Activated CD8-positive, alpha-beta T cell treated with anti-CD3 and anti-CD28 coated beads for 36 hours (primary cell): ENCODE measurements around the gene STUM. TPM values are rescaled to one million over a fixed set of nuclear protein-coding genes. Genes with fewer than 3 reads are reported as not detected.

ENCODE experiments used
- ATAC-seq: fragments of 200-7000 bp; cut with Tn5 transposase; one replicate; pipeline ENCODE4 v1.10.0; 2021; ENCODE audit warnings: mild to moderate bottlenecking, moderate library complexity
- CTCF ChIA-PET: fragments of 350-600 bp; sonication (Branson Sonifier 250); formaldehyde crosslinking; loops from one replicate; lab custom pipeline; 2021; ENCODE audit warnings: antibody characterized with exemption; lab: Charles Lee
- POLR2A ChIA-PET: fragments of 350-600 bp; sonication (Branson Sonifier 250); formaldehyde crosslinking; loops from one replicate; lab custom pipeline; 2021; ENCODE audit warnings: antibody characterized with exemption; lab: Charles Lee
- DNase-seq: peaks from one replicate; pipeline ENCODE4 v3.0.0-alpha.2; 2020
- H3K27ac Mint-ChIP-seq: one replicate; pipeline ENCODE4 v1.8.0; 2021; ENCODE audit warnings: mild to moderate bottlenecking, mixed read lengths
- H3K27me3 Mint-ChIP-seq: one replicate; pipeline ENCODE4 v1.8.0; 2021; ENCODE audit warnings: mixed read lengths
- H3K36me3 Mint-ChIP-seq: one replicate; pipeline ENCODE4 v1.8.0; 2021; ENCODE audit warnings: low read depth, mixed read lengths
- H3K4me1 Mint-ChIP-seq: one replicate; pipeline ENCODE4 v1.8.0; 2021; ENCODE audit warnings: low read depth, mixed read lengths
- H3K4me3 Mint-ChIP-seq: one replicate; pipeline ENCODE4 v1.8.0; 2021; ENCODE audit warnings: mild to moderate bottlenecking, moderate library complexity, mixed read lengths
- H3K9me3 Mint-ChIP-seq: one replicate; pipeline ENCODE4 v1.8.0; 2021; ENCODE audit warnings: mixed read lengths
- intact Hi-C: fragments of 100-400 bp; cut with micrococcal nuclease; formaldehyde crosslinking; loops from one replicate; pipeline ENCODE4 v1.10.0; 2022
- total RNA-seq, 2 experiments: library from RNA; stranded (reverse); gene quantifications; one replicate each; pipeline ENCODE4 v1.2.3, GENCODE V29; 2021
- TF ChIP-seq, protein P1 (sequence below): fragments of 200-600 bp; IDR thresholded peaks from one replicate; pipeline ENCODE4 v1.8.0; 2022; ENCODE audit warnings: antibody characterized with exemption, mild to moderate bottlenecking

STUM gene
- total RNA-seq, 2 experiments from 2014 or later: not detected

DNA sequence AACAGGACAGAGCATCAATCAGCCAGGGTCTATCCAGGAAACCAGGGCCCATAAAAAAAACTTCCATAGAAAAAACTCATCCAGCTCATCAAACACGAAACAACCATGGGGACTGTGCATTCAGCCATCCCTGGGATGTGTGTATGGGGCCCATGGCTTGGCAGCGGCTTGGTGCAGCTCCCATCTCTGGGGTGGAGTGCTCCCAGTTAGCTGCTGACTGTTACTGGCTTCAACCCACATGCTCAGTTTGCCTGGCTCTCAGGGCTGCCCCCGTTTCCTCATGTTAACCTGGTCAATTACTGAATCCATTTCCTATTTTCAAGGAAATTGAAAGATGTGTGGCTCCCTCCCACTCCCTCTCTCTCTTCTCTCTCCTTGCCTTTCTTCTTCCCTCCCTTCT lies 37.3 kb upstream of the STUM start:
- Mint-ChIP-seq H3K4me1 (no peaks in the 10 kb centered on the region), H3K9me3 (no peaks in the 10 kb centered on the region), H3K4me3 (no peak overlapping the region), H3K36me3 (no peaks in the 10 kb centered on the region), H3K27ac (no peak overlapping the region), H3K27me3 (peaks cover 8% of the 10 kb centered on the region)
- ATAC-seq: no peak
- ChIA-PET CTCF (interaction anchor here (1.3 kb wide), 1 partner anchor 10 kb away, joined by 3 read pairs; no protein-coding TSS in a partner anchor), POLR2A (no interaction called here)
- no peak for DNase-seq
- intact Hi-C loops: no loop called here
- TF ChIP-seq, protein P1, sequence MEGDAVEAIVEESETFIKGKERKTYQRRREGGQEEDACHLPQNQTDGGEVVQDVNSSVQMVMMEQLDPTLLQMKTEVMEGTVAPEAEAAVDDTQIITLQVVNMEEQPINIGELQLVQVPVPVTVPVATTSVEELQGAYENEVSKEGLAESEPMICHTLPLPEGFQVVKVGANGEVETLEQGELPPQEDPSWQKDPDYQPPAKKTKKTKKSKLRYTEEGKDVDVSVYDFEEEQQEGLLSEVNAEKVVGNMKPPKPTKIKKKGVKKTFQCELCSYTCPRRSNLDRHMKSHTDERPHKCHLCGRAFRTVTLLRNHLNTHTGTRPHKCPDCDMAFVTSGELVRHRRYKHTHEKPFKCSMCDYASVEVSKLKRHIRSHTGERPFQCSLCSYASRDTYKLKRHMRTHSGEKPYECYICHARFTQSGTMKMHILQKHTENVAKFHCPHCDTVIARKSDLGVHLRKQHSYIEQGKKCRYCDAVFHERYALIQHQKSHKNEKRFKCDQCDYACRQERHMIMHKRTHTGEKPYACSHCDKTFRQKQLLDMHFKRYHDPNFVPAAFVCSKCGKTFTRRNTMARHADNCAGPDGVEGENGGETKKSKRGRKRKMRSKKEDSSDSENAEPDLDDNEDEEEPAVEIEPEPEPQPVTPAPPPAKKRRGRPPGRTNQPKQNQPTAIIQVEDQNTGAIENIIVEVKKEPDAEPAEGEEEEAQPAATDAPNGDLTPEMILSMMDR: no peak

DNA sequence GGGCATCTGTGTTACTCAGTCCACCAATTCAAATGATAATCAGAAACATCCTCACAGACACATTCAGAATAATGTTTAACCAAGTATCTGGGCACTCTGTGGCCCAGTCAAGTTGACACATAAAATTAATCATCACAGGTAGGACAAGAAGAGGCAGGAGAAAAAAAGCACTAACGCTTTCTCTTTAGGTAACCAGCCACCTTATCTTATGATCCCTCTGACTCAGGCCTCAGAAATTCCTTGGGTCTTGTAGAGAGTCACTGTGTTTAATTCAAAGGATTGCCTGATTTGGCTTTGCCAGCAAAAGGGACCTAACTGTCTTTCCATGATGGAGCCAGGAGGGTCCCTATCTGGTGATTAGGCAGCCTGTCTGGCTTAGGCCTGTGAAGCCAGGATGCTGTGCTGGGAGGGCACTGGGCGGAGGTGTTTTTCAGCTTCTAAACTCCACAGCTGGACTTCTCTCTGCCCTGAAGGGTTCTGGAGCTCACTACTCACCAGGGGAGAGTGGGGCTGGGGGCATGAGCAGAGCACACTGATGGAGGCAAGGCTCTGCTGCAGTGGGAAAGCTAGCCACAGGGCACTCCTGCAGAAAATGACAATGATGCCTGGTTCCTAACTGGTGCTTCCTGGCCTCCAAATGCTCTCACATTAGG lies 36.4 kb upstream of the STUM start:
- POLR2A ChIA-PET: no interaction called here
- DNase-seq: no peak
- intact Hi-C loops: no loop called here
- Mint-ChIP-seq H3K27ac (no peak overlapping the region), H3K27me3 (peaks cover 8% of the 10 kb centered on the region), H3K4me3 (no peak overlapping the region), H3K4me1 (no peaks in the 10 kb centered on the region), H3K9me3 (no peaks in the 10 kb centered on the region), H3K36me3 (no peaks in the 10 kb centered on the region)
- TF ChIP-seq, protein P1: no peak
- ATAC-seq: no peak
- CTCF ChIA-PET: interaction anchor here (1.0 to 1.3 kb wide), 2 partner anchors 11 to 76 kb away, joined by 3 read pairs; no protein-coding TSS in a partner anchor

DNA sequence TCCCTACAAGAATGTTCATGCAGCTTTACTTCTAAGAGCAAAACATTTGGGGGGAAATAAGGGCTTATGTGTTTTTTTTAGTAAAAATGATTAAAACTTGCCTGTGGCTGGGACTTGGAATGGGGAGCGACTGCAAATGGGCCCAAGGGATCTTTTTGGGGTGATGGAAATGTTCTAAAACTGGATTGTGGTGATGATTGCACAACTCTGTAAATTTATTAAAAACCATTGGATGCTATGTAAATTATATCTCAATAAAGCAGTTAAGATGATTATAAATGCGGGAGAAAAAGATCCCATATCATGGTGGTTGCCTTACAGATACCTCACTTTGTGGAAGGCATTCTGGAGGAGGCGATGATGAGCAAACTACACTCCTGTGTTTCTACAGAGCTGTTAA lies 30.2 kb upstream of the STUM start:
- ATAC-seq: no peak
- Mint-ChIP-seq H3K27ac (no peak overlapping the region), H3K4me1 (no peaks in the 10 kb centered on the region), H3K36me3 (no peaks in the 10 kb centered on the region), H3K27me3 (no peaks in the 10 kb centered on the region), H3K9me3 (no peaks in the 10 kb centered on the region), H3K4me3 (no peak overlapping the region)
- no peak for DNase-seq
- intact Hi-C loops: no loop called here
- TF ChIP-seq, protein P1: no peak
- ChIA-PET POLR2A (no interaction called here), CTCF (no interaction called here)

DNA sequence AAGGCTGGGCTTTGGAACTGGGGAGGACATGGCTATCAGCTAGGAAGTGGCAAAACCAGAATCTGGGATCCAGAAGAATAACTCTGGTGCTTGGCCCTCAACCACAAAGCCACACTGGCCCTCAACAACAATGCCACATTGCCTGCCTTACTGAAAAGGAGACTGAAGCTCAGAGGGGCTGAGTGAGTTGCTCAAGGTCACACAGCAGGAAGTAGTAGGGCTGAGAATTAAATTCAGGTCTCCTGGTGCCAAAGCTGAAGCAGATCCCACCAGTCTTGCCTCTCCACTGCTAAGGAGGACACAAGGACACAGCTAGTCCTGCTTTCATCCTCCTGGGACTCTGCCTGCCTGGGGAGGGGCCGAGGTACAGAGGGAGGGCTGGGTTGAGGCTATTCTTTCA lies 29.4 kb upstream of the STUM start:
- Mint-ChIP-seq H3K4me1 (no peaks in the 10 kb centered on the region), H3K27ac (no peak overlapping the region), H3K9me3 (no peaks in the 10 kb centered on the region), H3K27me3 (no peaks in the 10 kb centered on the region), H3K4me3 (no peak overlapping the region), H3K36me3 (no peaks in the 10 kb centered on the region)
- ChIA-PET POLR2A (no interaction called here), CTCF (no interaction called here)
- intact Hi-C loops: no loop called here
- TF ChIP-seq, protein P1: no peak
- no peak for DNase-seq
- no peak for ATAC-seq

DNA sequence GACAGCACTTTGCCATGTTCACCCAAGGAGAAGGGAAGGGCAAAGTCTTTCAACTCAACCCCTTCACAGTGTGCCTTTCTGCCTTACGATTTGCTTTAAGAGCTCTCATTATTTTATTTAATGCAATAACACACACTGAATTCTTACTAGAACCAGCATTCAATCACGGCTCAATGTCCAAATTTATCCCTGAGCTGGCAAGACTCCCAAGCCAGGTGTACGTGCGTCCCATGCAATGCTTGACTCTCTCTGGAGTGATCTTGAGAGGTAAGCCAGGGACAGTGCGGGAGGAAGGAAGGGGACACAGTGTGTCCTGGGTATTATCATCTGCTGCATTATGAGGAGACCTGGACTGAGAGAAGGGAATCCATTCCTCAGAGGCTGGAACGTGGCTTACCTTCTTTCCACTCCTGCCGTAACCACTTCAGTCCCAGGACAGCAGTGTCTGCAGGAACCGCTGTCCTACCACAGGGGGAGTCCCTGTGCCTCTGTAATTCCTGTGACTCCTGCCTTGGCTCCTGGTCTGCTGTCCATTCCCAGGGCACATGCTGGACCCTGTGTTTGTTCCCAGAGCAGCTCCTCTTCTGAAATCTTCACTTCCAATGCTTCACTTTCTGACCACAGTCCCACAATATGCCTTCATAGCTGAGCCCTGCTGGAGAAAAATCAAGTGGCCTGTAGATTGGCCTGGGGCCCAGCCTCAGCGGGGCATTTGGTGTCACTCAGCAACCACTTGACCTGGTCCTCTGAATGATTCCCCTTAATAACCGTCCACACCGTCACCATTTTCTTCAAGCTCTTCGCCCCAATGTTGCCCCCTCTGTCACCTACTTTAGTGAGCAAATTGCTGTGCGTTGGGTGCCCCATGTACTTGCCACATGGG lies 28.6 kb upstream of the STUM start:
- no peaks in the 10 kb centered on the region for H3K4me1 Mint-ChIP-seq
- intact Hi-C loops: no loop called here
- H3K27me3 Mint-ChIP-seq: peaks cover 4% of the 10 kb centered on the region
- ChIA-PET CTCF (interaction anchor here (2.7 kb wide), 1 partner anchor 28 kb away, joined by 6 read pairs; no protein-coding TSS in a partner anchor), POLR2A (no interaction called here)
- H3K9me3 Mint-ChIP-seq: no peaks in the 10 kb centered on the region
- no peaks in the 10 kb centered on the region for H3K36me3 Mint-ChIP-seq
- H3K27ac Mint-ChIP-seq: no peak overlapping the region
- DNase-seq: no peak
- TF ChIP-seq, protein P1: no peak
- H3K4me3 Mint-ChIP-seq: no peak overlapping the region
- ATAC-seq: no peak
